Colonic mucosa (tissue), 4 donors: Measurements from ENCODE around the gene CCDC51. TPM values are rescaled to one million over a fixed set of nuclear protein-coding genes. Genes with fewer than 3 reads are reported as not detected.

Experiments
- DNase-seq: peaks from one replicate; pipeline ENCODE4 v3.0.0-alpha.2; 2020
- H3K27ac ChIP-seq: fragments of 200-600 bp; one replicate; pipeline ENCODE4 v1.8.0; 2021
- H3K27me3 ChIP-seq: fragments of 200-600 bp; one replicate; pipeline ENCODE4 v1.8.0; 2021
- H3K36me3 ChIP-seq: fragments of 200-600 bp; one replicate; pipeline ENCODE4 v1.8.0; 2021
- H3K4me1 ChIP-seq: fragments of 200-600 bp; one replicate; pipeline ENCODE4 v1.8.0; 2021; ENCODE audit warnings: mild to moderate bottlenecking
- H3K4me3 ChIP-seq: fragments of 200-600 bp; one replicate; pipeline ENCODE4 v1.8.0; 2021
- H3K9ac ChIP-seq, 2 donors: one replicate each; pipeline ENCODE4 v1.7.0; 2013; ENCODE audit warnings: control low read depth in 2 of 2, low read depth in 2 of 2, low read length in 2 of 2
- H3K9me3 ChIP-seq: fragments of 200-600 bp; one replicate; pipeline ENCODE4 v1.8.0; 2021
- intact Hi-C: fragments of 100-400 bp; cut with DNase I; formaldehyde crosslinking; loops from one replicate; pipeline ENCODE4 v1.14.1; 2022
- total RNA-seq, 2 donors: library from RNA; stranded (reverse); fragmentation: NEBNext Ultra II Directional in 1 of 2; extraction: Animal tissue kit (Norgen Biotek cat#: 25700) in 1 of 2; gene quantifications; one replicate each; pipeline ENCODE4 v1.2.1, GENCODE V29; 2021
- TF ChIP-seq, protein P1 (sequence below): fragments of 200-600 bp; IDR thresholded peaks from one replicate; pipeline ENCODE4 v1.8.0; 2022; ENCODE audit warnings: antibody characterized with exemption, mild to moderate bottlenecking
- donor health status: healthy.
- donor health status: DM: no; HTN: no; CAD: no.
- donor health status: DM: no; HTN: no; CAD: no.

The CCDC51 gene
- total RNA-seq, 2 donors from 2014 or later, result 11.8 to 21.5 TPM

GRCh38 chr3:48451270-48451669 is 11.4 kb upstream of the CCDC51 start:
- Histone ChIP-seq H3K9ac (no peak overlapping the region), H3K4me1 (peaks cover 3% of the 10 kb centered on the region), H3K27ac (no peak overlapping the region), H3K27me3 (no peaks in the 10 kb centered on the region), H3K4me3 (no peak overlapping the region), H3K9me3 (no peaks in the 10 kb centered on the region), H3K36me3 (no peaks in the 10 kb centered on the region)
- DNase-seq, result no peak
- TF ChIP-seq, protein P1, sequence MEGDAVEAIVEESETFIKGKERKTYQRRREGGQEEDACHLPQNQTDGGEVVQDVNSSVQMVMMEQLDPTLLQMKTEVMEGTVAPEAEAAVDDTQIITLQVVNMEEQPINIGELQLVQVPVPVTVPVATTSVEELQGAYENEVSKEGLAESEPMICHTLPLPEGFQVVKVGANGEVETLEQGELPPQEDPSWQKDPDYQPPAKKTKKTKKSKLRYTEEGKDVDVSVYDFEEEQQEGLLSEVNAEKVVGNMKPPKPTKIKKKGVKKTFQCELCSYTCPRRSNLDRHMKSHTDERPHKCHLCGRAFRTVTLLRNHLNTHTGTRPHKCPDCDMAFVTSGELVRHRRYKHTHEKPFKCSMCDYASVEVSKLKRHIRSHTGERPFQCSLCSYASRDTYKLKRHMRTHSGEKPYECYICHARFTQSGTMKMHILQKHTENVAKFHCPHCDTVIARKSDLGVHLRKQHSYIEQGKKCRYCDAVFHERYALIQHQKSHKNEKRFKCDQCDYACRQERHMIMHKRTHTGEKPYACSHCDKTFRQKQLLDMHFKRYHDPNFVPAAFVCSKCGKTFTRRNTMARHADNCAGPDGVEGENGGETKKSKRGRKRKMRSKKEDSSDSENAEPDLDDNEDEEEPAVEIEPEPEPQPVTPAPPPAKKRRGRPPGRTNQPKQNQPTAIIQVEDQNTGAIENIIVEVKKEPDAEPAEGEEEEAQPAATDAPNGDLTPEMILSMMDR, result no peak
- intact Hi-C loops, result no loop called here

DNA sequence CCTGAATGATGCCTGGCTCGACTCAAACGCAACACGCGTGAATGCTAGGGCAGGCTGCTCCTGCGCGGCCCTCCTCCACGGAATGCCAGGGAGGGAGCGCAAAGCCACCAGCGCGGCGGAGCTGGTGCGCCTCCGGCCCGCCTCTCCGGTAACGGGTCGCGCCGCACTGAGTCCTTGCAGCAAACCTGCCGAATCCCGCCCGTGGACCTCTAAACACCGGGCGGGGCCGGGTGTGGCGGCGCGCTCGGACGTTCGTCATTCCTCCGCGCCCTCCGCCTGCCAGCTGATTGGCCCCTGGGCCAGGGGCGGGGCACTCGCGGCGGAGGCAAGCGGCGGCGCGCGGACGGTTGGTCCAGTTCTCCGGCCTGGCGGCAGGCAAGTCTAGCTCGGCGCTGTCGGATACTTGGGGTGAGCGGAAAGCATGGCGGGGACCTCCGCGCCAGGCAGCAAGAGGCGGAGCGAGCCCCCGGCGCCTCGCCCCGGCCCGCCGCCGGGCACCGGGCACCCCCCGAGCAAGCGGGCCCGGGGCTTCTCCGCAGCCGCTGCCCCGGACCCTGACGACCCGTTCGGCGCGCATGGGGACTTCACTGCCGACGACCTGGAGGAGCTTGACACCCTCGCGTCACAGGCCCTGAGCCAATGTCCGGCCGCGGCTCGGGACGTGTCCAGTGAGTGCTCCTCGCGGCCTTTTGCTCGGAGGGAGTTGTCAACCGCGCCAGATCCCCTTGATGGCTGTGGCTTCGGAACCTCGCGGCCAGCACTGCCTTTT is 6.7 kb upstream of the CCDC51 start, which contains the start of gene ATRIP:
Gene ATRIP (plus strand): TSS at position 313 of the 769 bp plus-strand sequence. CDS start 109 bp downstream, at position 422.
- intact Hi-C loops, result no loop called here
- no peaks in the 10 kb centered on the region for H3K36me3 ChIP-seq
- peaks cover 3% of the 10 kb centered on the region for H3K4me1 ChIP-seq
- H3K27ac ChIP-seq, result peak within 1 kb of the TSS; percentile 92
- H3K9ac ChIP-seq, result peak within 1 kb of the TSS; percentile 83 to 89
- H3K4me3 ChIP-seq, result peak within 1 kb of the TSS; percentile 99
- H3K9me3 ChIP-seq, result no peaks in the 10 kb centered on the region
- TF ChIP-seq, protein P1, result no peak
- no peaks in the 10 kb centered on the region for H3K27me3 ChIP-seq
- DNase-seq, result peak; percentile 92

DNA sequence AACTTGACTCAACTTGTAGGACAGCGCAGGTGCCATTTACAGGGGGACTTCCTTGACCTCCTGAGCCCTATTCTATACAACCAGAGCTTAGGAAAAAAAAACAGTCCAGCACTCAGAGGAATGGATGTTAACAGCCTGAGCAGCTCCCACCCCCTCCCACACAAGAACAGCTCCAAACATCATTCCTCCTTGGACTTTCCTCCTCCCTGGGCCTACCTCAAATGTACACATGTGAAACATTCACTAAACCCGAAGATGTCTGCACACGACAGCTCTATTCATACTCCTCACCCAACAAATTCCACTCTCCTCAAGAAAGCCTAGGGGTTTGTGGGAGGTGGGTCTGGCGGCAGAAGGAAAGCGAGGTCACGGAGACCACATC is 6.1 kb upstream of the CCDC51 start:
- Histone ChIP-seq H3K4me1 (peaks cover 3% of the 10 kb centered on the region), H3K27ac (peak overlapping the region; percentile 92), H3K4me3 (peak overlapping the region; percentile 99), H3K36me3 (no peaks in the 10 kb centered on the region), H3K9ac (peak overlapping the region; percentile 83 to 89), H3K9me3 (no peaks in the 10 kb centered on the region), H3K27me3 (no peaks in the 10 kb centered on the region)
- TF ChIP-seq, protein P1, result no peak
- DNase-seq, result no peak
- intact Hi-C loops, result no loop called here

- Histone ChIP-seq H3K27me3 (no peaks in the 10 kb centered on the region), H3K9ac (no peak overlapping the region), H3K4me3 (no peak overlapping the region), H3K36me3 (no peaks in the 10 kb centered on the region), H3K4me1 (peaks cover 3% of the 10 kb centered on the region), H3K9me3 (no peaks in the 10 kb centered on the region), H3K27ac (no peak overlapping the region)
- DNase-seq, result no peak
- intact Hi-C loops, result no loop called here
- TF ChIP-seq, protein P1, result no peak
These were observed 5.5 kb upstream of the CCDC51 start for GRCh38 chr3:48445277-48445882.

DNA sequence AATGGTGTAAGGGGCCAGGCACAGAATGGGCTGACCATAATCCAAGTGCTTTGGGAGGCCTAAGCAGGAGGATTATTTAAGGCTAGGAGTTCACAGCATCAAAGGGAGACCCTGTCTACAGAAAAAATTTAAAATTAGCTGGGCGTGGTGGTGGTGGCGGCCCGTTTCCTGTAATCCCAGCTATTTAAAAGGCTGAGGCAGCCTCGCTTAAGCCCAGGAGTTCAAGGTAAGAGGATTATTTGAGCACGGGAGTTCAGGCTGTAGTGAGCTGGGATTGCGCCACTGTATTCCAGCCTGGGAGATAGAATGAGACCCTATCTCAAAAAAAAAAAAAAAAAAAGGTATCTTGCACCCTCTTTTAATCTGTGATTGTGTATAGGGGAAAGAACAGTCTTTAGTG is 2.0 kb upstream of the CCDC51 start:
- Histone ChIP-seq H3K36me3 (no peaks in the 10 kb centered on the region), H3K4me3 (no peak overlapping the region), H3K27ac (no peak overlapping the region), H3K4me1 (peaks cover 7% of the 10 kb centered on the region), H3K9me3 (no peaks in the 10 kb centered on the region), H3K9ac (no peak overlapping the region), H3K27me3 (no peaks in the 10 kb centered on the region)
- TF ChIP-seq, protein P1, result no peak
- DNase-seq, result no peak
- intact Hi-C loops, result no loop called here
